ACC112 (cell line): ENCODE measurements around the gene DEXI.

Source experiments
- H2AFZ ChIP-seq: fragments of 200-600 bp; sonication (generic); one replicate; pipeline ENCODE4 v1.6.0; 2017; ENCODE audit warnings: antibody characterized with exemption, low read length; ENCODE audit not compliant: unreplicated experiment
- H3K27ac ChIP-seq: fragments of 200-600 bp; sonication (generic); 2 replicates; pipeline ENCODE4 v1.5.1; 2014; ENCODE audit warnings: low read depth, mild to moderate bottlenecking, antibody characterized with exemption, low read length, moderate library complexity
- H3K27me3 ChIP-seq: fragments of 200-600 bp; sonication (generic); 2 replicates; pipeline ENCODE4 v1.6.1; 2014; ENCODE audit warnings: mild to moderate bottlenecking, antibody characterized with exemption, low read length, moderate library complexity, mixed read lengths; ENCODE audit not compliant: insufficient read depth
- H3K36me3 ChIP-seq: fragments of 200-600 bp; sonication (generic); 2 replicates; pipeline ENCODE4 v1.6.1; 2016; ENCODE audit warnings: mild to moderate bottlenecking, antibody characterized with exemption, low read length, moderate library complexity, mixed read lengths; ENCODE audit not compliant: insufficient read depth
- H3K4me1 ChIP-seq: fragments of 200-600 bp; sonication (generic); one replicate; pipeline ENCODE4 v1.6.1; 2016; ENCODE audit warnings: low read length, mixed read lengths; ENCODE audit not compliant: insufficient read depth, unreplicated experiment, control insufficient read depth
- H3K4me3 ChIP-seq: fragments of 200-600 bp; sonication (generic); 2 replicates; pipeline ENCODE4 v1.5.1; 2014; ENCODE audit warnings: mild to moderate bottlenecking, low read depth, low read length
- H3K79me2 ChIP-seq: fragments of 200-600 bp; sonication (generic); one replicate; pipeline ENCODE4 v1.6.0; 2016; ENCODE audit warnings: low read length; ENCODE audit not compliant: control insufficient read depth, unreplicated experiment, insufficient read depth

Gene DEXI

DNA sequence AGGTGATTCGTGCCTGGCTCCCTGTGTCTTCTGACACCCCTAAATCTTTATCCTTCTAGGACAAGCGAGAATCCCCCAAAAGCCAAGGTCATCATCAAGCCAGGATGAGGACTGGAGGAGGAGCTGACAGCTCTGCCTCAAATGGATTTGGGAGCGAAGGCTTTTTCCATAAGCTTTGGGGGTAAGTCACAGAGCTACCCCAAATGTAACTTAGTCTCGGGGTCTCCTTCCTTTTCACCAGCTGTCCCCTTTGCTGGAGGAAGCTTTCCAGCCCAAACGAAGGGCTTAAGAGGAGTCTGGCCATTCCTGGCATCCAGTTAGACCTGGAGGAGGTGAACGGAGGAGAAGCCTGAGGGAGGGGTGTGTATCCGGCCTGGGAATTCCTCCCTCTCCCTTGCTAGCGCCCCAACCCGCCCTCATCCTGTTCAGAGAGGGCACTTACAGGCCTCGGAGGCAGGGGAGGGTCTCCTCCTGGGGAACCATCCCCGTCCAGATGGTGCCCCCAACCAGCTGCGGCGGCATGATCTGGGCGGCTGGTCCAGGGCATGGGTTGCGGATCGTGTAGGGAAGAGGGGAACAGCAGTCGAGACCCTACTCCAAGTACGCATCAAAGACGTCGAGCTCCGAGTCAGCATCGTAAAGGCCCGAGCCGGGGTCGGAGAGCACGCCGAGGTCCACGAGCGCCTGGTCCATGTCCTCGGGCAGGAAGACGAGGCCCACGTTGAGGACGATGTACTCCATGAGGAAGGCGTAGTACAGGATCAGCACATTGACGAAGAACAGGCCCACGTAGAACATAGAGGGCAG is 938 bp downstream of the DEXI start:
- Histone ChIP-seq H3K27ac (no peak overlapping the region), H3K4me3 (peak overlapping the region; percentile 85), H3K4me1 (peaks cover 63% of the 10 kb centered on the region), H2AFZ (no peak overlapping the region), H3K27me3 (no peaks in the 10 kb centered on the region), H3K79me2 (peaks cover 71% of the 10 kb centered on the region), H3K36me3 (no peaks in the 10 kb centered on the region)

DNA sequence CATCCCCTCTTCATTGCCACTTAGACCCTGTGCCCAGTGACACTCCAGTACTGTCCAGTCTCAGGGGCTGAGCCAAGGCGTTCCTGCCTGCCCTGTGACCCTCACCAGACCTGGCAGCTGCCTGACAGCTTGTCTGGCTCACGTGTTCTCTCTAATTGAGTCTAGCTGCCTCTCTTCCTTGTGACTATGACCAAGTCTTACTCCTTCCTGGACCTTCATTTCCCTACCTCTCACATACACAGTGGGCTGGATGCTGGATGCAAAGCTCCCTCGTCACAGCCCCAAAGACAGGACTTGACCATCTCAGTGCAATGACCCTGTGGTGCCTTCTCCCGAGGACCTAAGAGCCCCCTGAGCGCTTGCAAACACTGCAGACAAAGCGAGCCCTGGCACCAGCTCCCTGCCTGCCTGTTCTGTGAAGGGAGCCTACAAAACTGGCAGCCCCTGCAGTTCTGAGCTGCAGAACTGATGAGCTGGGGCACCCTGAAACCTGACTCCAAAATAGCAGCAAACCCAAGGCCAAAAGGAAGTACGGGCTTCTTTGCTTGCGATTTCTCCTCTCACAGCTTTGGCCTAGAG is 1.7 kb downstream of the DEXI start:
- Histone ChIP-seq H3K4me1 (peaks cover 58% of the 10 kb centered on the region), H3K4me3 (peak overlapping the region; percentile 85), H3K79me2 (peaks cover 70% of the 10 kb centered on the region), H3K36me3 (no peaks in the 10 kb centered on the region), H3K27me3 (no peaks in the 10 kb centered on the region), H3K27ac (no peak overlapping the region), H2AFZ (no peak overlapping the region)

DNA sequence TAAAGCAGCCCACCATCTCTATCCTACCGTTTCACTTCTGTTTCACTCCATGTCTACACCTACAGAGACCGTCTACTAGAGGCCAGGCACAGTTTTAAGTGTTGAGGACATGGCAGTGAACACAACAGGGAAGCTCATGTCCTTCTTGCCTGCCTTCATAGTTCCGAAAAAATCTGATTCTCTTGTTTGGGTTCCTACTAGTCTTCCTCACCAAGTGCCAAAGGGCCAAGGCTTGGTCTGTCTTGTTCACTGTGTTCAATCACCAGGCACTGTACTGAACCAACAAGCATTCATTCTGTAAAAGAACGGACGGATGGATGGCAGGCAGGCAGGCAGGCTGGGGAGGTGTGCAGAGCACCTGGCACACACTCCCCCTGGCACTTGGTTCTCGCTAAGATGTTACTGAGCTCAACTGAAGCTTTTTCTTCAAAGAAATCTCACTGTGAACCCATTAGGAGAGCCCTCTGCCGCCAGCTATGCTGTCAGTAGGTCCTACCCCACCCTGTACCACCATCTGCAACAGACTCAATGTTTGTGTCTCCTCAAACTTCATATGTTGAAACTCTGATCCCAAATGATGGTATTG is 2.5 kb downstream of the DEXI start:
- Histone ChIP-seq H3K79me2 (peaks cover 68% of the 10 kb centered on the region), H3K4me3 (peak overlapping the region; percentile 85), H3K36me3 (no peaks in the 10 kb centered on the region), H3K27ac (no peak overlapping the region), H3K4me1 (peaks cover 54% of the 10 kb centered on the region), H2AFZ (no peak overlapping the region), H3K27me3 (no peaks in the 10 kb centered on the region)

DNA sequence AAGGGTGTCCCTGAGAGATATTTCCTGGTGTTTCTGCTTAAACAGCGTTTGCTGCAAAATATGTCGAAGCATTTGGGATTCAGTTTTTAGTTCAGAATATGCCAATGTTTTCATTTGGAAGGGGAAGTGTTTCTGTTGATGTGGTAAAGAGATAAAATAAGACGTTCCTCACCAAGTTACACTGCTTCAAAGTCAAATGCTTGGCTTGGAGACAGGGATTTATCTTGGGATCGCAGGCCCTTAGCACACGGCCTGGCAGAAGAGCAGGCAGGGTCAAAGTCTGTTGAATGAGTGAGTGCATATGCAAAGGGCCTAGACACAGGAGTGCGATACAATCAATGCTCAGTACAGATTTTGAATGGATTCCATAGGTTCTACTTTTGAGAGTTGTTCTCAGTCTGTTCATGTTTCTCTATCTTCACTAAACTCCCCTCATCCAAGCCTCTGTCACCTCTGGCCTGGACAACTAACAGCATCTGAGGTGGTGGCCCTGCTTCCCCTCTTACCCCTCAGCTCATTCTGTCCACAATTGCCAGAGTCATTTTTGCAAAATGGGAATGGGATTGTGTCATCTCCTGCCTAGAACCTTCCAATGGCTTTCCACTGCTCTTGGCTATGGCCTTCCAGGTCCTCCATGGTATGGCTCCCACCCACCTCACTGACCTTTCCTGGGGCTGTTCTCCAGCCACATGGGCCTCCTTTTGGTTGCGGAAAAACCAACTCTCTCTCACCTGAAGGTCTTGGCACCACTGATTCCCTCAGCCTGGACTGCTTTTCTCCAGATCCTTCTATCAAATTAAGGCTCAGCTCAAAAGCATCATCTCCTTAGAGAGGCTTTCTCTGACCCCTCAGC is 3.2 kb downstream of the DEXI start:
- no peaks in the 10 kb centered on the region for H3K36me3 ChIP-seq
- peaks cover 73% of the 10 kb centered on the region for H3K79me2 ChIP-seq
- H3K27ac ChIP-seq: no peak overlapping the region
- H3K4me1 ChIP-seq: peaks cover 54% of the 10 kb centered on the region
- H2AFZ ChIP-seq: no peak overlapping the region
- peak overlapping the region; percentile 85 for H3K4me3 ChIP-seq
- H3K27me3 ChIP-seq: no peaks in the 10 kb centered on the region

DNA sequence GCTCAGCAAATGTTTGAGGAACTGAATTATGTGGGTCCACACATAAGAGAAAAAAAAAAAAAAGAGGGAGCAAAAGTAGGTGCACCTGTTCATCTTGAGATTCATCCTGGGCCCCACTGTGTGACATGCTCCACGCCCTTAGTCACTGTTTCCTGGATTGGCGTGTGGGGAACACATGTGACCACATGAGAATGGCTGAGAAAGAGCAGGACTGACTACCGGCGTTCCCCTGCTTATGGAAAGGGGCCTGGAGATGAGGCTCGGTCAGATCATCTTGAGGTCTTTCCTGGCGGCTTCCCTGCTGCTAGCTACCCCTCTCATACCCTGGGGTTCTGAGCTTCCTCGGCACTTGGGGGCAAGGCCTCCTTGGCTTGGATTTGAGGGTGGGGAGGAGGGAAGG is 3.9 kb downstream of the DEXI start:
- H2AFZ ChIP-seq: no peak overlapping the region
- 0 out of 2 replicates have a peak overlapping the region, but pooled peaks have one; percentile 85 for H3K4me3 ChIP-seq
- peaks cover 47% of the 10 kb centered on the region for H3K4me1 ChIP-seq
- H3K36me3 ChIP-seq: no peaks in the 10 kb centered on the region
- no peak overlapping the region for H3K27ac ChIP-seq
- peaks cover 79% of the 10 kb centered on the region for H3K79me2 ChIP-seq
- no peaks in the 10 kb centered on the region for H3K27me3 ChIP-seq

DNA sequence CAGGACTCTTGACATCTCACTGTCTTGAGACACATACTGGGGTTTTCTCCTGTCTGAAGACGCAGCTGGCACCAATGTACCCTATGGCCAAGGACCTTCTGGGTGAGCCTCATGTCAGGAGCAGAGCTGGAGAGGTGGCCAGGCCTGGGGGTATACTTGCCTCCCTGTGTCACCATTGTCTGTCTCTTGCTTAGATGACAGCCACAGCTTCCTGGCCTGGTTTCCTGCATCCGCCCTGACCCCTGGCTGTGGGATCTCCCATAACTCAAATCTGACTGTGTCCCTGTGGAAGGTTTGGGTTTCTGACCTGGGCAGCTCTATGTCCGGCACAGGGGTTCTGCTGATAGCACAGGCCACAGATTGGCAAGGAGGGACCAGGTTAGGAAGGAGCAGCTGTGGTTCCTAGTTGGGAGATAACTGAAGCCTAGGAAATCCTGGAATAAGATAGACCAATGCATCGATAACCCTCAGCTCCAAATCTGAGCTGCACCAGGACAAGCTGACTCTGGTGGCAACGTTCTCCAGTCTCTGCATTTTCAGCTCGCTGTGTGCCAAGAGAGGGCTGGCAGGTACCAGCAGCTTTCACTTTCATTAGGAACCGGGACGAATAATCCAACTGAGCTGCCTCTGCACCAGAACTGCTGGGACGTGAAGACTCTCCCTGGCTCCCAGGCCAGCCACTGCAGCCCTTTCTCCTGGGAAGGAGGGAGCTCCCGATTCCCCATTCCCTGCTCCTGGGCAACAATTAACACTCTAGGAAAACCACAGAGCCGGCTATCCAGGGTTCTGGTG is 5.0 kb downstream of the DEXI start:
- no peaks in the 10 kb centered on the region for H3K27me3 ChIP-seq
- H3K4me1 ChIP-seq: peaks cover 40% of the 10 kb centered on the region
- no peak overlapping the region for H2AFZ ChIP-seq
- H3K4me3 ChIP-seq: peak overlapping the region; percentile 44
- peaks cover 88% of the 10 kb centered on the region for H3K79me2 ChIP-seq
- H3K27ac ChIP-seq: no peak overlapping the region
- no peaks in the 10 kb centered on the region for H3K36me3 ChIP-seq

DNA sequence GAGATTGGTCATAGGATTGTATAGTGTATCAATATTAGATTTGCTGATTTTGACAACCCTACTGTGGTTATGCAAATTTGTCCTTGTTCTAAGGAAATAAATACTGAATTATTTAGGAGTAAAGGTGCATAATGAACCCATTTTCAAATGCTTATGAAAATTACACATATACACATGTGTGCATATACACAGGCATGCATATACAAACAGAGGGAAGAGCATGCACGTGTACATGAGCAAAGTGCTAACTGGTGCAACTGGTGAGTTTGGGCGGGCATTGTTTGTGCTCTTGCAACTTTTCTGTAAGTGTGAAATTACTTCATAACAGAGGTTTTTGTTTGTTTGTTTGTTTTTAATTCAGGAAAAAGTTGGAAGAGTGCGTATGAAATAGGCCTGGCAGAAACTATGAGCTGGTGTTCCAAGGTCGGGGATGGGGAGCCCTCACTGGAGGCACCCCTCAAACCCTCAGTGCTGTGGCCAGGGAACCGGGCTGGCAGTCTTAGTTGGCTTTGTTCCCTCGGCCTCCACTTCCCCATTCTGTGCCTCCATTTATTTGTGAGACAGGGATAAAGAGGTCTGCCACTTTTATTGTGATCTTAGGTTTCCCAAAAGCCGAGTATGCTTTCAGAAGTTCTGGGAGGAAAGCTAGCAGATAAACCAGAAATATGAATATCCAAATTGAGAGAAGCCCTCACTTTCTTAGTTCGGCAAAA is 5.8 kb downstream of the DEXI start:
- Histone ChIP-seq H3K4me1 (peaks cover 40% of the 10 kb centered on the region), H3K27ac (no peak overlapping the region), H2AFZ (no peak overlapping the region), H3K4me3 (no peak overlapping the region), H3K79me2 (peaks cover 86% of the 10 kb centered on the region), H3K36me3 (no peaks in the 10 kb centered on the region), H3K27me3 (no peaks in the 10 kb centered on the region)

DNA sequence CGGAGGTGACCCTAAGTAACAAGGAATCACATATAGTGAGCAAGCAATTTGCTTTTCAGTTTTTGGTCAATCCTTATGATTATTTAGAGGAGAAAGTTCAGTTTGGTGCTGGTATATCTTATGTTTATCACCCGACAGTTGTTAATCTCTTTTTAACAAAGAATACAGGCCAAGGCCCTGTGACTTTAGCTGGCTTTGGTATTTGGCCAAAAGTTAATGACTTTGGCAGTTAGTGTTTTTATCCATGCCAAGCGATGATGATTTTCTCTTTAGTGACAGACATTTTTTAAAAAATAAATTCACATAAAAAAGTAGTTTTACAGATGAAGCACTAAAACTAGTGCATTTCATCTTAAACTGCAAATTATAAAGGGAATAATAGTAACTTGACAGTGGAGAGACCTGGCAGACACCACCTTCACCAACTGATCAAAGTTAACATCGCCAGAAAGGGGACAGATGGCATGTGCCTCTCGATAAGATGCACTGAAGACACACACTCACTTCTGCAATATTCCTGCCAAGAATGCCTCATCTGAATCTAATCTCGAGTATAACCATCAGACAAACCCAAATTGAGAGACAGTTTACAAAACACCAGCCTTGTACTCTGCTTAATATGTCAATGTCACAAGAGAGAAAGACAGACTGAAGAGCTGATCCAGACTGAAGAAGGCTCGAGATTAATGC is 6.9 kb downstream of the DEXI start:
- Histone ChIP-seq H3K27me3 (no peaks in the 10 kb centered on the region), H2AFZ (no peak overlapping the region), H3K27ac (no peak overlapping the region), H3K36me3 (no peaks in the 10 kb centered on the region), H3K79me2 (peaks cover 75% of the 10 kb centered on the region), H3K4me3 (no peak overlapping the region), H3K4me1 (peaks cover 37% of the 10 kb centered on the region)

DNA sequence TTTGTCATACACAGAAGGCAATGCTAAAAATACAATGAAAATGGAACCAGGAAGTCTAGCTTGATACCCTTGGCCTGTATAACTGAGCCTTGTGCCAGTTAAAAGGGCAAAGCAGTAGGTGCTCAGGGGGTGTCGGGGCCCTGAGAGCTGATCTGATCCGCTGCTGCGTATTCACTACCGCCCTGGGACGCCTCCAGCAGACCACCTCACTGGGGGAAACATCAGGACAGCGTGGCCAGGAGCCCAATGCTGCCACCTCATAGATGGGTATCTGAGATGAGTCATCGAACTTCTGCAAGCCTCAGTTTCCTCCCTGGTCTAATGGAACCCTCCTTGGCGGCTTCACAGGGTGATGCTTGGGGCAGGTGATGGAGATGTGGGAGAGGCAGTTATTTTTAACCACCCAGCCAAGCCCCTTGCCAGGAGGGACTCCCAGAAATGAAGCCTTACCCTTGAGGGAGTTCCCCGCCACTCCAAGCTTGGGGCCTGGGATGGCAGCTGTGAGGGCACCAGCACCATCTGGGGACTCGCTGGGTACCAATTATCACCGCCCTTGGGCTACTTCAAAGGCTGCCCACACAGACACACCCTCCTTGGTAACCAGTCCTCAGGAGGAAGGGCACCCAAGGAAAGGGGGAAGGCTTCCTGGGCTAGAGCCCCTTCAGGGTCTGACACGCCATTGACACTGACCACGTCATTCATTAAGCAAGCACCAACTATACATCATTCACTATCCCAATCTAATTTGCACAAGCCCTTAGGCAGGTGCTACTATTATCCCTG is 7.8 kb downstream of the DEXI start:
- H3K4me3 ChIP-seq: no peak overlapping the region
- no peaks in the 10 kb centered on the region for H3K27me3 ChIP-seq
- H3K27ac ChIP-seq: no peak overlapping the region
- H3K79me2 ChIP-seq: peaks cover 67% of the 10 kb centered on the region
- H3K4me1 ChIP-seq: peaks cover 28% of the 10 kb centered on the region
- no peaks in the 10 kb centered on the region for H3K36me3 ChIP-seq
- no peak overlapping the region for H2AFZ ChIP-seq
